Trophoblast cell (in vitro differentiated cells and primary cell): Measurements from ENCODE around the gene DONSON.

ENCODE experiments used
- DNase-seq, 2 donors: peaks; one replicate each; pipeline ENCODE4 v3.0.0-alpha.2; 2016
- H2AFZ ChIP-seq: 2 replicates; pipeline ENCODE4 v1.6.1; 2013; ENCODE audit warnings: low read length, moderate library complexity, mild to moderate bottlenecking; ENCODE audit not compliant: insufficient read depth, poor library complexity
- H2AK5ac ChIP-seq: 2 replicates; pipeline ENCODE4 v1.6.1; 2013; ENCODE audit warnings: mild to moderate bottlenecking, low read length
- H2BK120ac ChIP-seq: 2 replicates; pipeline ENCODE4 v1.6.1; 2013; ENCODE audit warnings: low read length, mild to moderate bottlenecking, moderate library complexity; ENCODE audit not compliant: insufficient read depth, poor library complexity
- H2BK12ac ChIP-seq: 2 replicates; pipeline ENCODE4 v1.6.1; 2013; ENCODE audit warnings: mild to moderate bottlenecking, low read length, moderate library complexity
- H2BK5ac ChIP-seq: 2 replicates; pipeline ENCODE4 v1.6.1; 2013; ENCODE audit warnings: low read length, low read depth, moderate library complexity, mild to moderate bottlenecking; ENCODE audit not compliant: poor library complexity
- H3K14ac ChIP-seq: 2 replicates; pipeline ENCODE4 v1.6.1; 2013; ENCODE audit warnings: mild to moderate bottlenecking, low read length
- H3K18ac ChIP-seq: 2 replicates; pipeline ENCODE4 v1.6.1; 2013; ENCODE audit warnings: mild to moderate bottlenecking, low read length
- H3K23ac ChIP-seq: 2 replicates; pipeline ENCODE4 v1.6.1; 2013; ENCODE audit warnings: low read length
- H3K27ac ChIP-seq: 2 replicates; pipeline ENCODE4 v1.5.1; 2013; ENCODE audit warnings: low read depth, mild to moderate bottlenecking, inconsistent platforms, low read length, moderate library complexity
- H3K27me3 ChIP-seq: 2 replicates; pipeline ENCODE4 v1.6.1; 2013; ENCODE audit warnings: inconsistent platforms, mild to moderate bottlenecking, low read length, moderate library complexity; ENCODE audit not compliant: insufficient read depth
- H3K36me3 ChIP-seq, 2 experiments: 1 replicate in 1 of 2; 2 replicates in 1 of 2; pipeline ENCODE4 v1.6.1; 2013; ENCODE audit warnings: low read length in 2 of 2, mild to moderate bottlenecking in 2 of 2, moderate library complexity in 1 of 2; ENCODE audit not compliant: insufficient read depth in 2 of 2, control insufficient read depth in 1 of 2
- H3K4ac ChIP-seq: 2 replicates; pipeline ENCODE4 v1.6.1; 2013; ENCODE audit warnings: low read depth, mild to moderate bottlenecking, low read length, moderate library complexity
- H3K4me1 ChIP-seq, 2 experiments: 1 replicate in 1 of 2; 2 replicates in 1 of 2; pipeline ENCODE4 v1.6.1; 2013; ENCODE audit warnings: low read length in 2 of 2, mild to moderate bottlenecking in 2 of 2, moderate library complexity in 1 of 2; ENCODE audit not compliant: insufficient read depth in 2 of 2, control insufficient read depth in 1 of 2
- H3K4me2 ChIP-seq: 2 replicates; pipeline ENCODE4 v1.6.1; 2013; ENCODE audit warnings: inconsistent platforms, mild to moderate bottlenecking, low read length, moderate library complexity
- H3K4me3 ChIP-seq: 2 replicates; pipeline ENCODE4 v1.5.1; 2013; ENCODE audit warnings: mild to moderate bottlenecking, low read depth, low read length, inconsistent platforms
- H3K79me1 ChIP-seq: one replicate; pipeline ENCODE4 v1.6.1; 2013; ENCODE audit warnings: low read length
- H3K79me2 ChIP-seq: 2 replicates; pipeline ENCODE4 v1.6.1; 2013; ENCODE audit warnings: low read length, mild to moderate bottlenecking; ENCODE audit not compliant: control insufficient read depth, insufficient read depth, poor library complexity
- H3K9ac ChIP-seq: 2 replicates; pipeline ENCODE4 v1.6.1; 2013; ENCODE audit warnings: mild to moderate bottlenecking, low read length
- H3K9me3 ChIP-seq: 2 replicates; pipeline ENCODE4 v1.6.1; 2013; ENCODE audit warnings: low read depth, mild to moderate bottlenecking, control low read depth, inconsistent platforms, low read length; ENCODE audit not compliant: insufficient read depth
- H4K12ac ChIP-seq: 2 replicates; pipeline ENCODE4 v1.6.1; 2013; ENCODE audit warnings: low read depth, mild to moderate bottlenecking, low read length, moderate library complexity
- H4K8ac ChIP-seq: 2 replicates; pipeline ENCODE4 v1.6.1; 2013; ENCODE audit warnings: low read depth, mild to moderate bottlenecking, low read length, moderate library complexity
- H4K91ac ChIP-seq: one replicate; pipeline ENCODE4 v1.6.1; 2013; ENCODE audit warnings: low read depth, mild to moderate bottlenecking, low read length, moderate library complexity
- WGBS: extraction: QIAGEN DNeasy Blood & Tissue Kit; methylation state at CpG from one replicate; pipeline ENCODE4 v1.1.7; 2013; ENCODE audit warnings: missing lambda C conversion rate; ENCODE audit not compliant: insufficient read length, insufficient coverage; ENCODE audit errors: extremely low coverage; 5-methylcytosine and 5-hydroxymethylcytosine counted together

The DONSON gene

DNA sequence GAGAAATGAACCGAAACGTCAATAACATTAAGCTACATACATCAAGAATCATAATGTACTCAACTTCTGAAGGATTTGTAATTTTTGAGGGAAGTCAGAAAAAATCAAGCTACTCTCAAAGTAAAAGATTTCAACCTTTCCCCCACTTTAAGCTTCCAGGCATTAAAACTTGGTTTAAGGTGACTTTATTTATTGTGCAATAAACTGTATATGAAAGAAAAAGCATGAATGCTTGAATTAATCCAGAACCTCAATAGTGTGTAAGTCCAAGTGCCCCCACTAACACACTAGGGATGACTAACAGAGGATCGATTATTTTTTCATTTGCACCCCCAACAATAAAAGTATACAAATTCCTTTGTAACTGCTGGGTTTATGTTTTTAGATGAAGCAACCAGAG lies 57.5 kb downstream of the DONSON start:
- H3K23ac ChIP-seq: no peak overlapping the region
- no peaks in the 10 kb centered on the region for H3K79me2 ChIP-seq
- no peak overlapping the region for H3K4ac ChIP-seq
- no peak overlapping the region for H4K12ac ChIP-seq
- H3K14ac ChIP-seq: no peak overlapping the region
- H2AFZ ChIP-seq: no peak overlapping the region
- no peak overlapping the region for H2AK5ac ChIP-seq
- H3K27ac ChIP-seq: no peak overlapping the region
- no peak overlapping the region for H2BK12ac ChIP-seq
- no peak overlapping the region for H3K4me3 ChIP-seq
- DNase-seq: no peak
- no peak overlapping the region for H3K9ac ChIP-seq
- no peak overlapping the region for H2BK5ac ChIP-seq
- H3K4me2 ChIP-seq: no peak overlapping the region
- H3K18ac ChIP-seq: no peak overlapping the region
- H2BK120ac ChIP-seq: no peak overlapping the region
- H3K27me3 ChIP-seq: no peaks in the 10 kb centered on the region
- H3K9me3 ChIP-seq: no peaks in the 10 kb centered on the region
- H3K36me3 ChIP-seq: peaks cover 37 to 41% of the 10 kb centered on the region in 2 experiments
- H4K8ac ChIP-seq: no peak overlapping the region
- H4K91ac ChIP-seq: no peak overlapping the region
- WGBS: no CpG with 5 or more reads among the region's 3 CpGs
- H3K79me1 ChIP-seq: no peaks in the 10 kb centered on the region
- H3K4me1 ChIP-seq: no peaks in the 10 kb centered on the region
